ENCODE data around the gene SLC22A14.
"Not testable (repeated sequence)": the region's sequence is repeated elsewhere in the genome, so short reads cannot be mapped to it uniquely, and the experiment has no call there.

Gene SLC22A14

GRCh38 chr3:38281895-38282686 lies at the start of gene SLC22A14:
Gene SLC22A14 (plus strand): TSS chr3:38282294. CDS start chr3:38306027, 23,733 bp downstream.
- DNase-seq = no peak

GRCh38 chr3:38232701-38233100 lies 49.4 kb upstream of the SLC22A14 start:
- DNase-seq = no peak

GRCh38 chr3:38235466-38235865 lies 46.6 kb upstream of the SLC22A14 start:
- no peak for DNase-seq

- no peak for DNase-seq
These were observed 43.6 kb upstream of the SLC22A14 start for GRCh38 chr3:38238416-38239008.

GRCh38 chr3:38242812-38243211 lies 39.3 kb upstream of the SLC22A14 start:
- not testable (repeated sequence) for DNase-seq

GRCh38 chr3:38245930-38246329 lies 36.2 kb upstream of the SLC22A14 start:
- DNase-seq = no peak

GRCh38 chr3:38247366-38248035 lies 34.6 kb upstream of the SLC22A14 start:
- no peak for DNase-seq

- no peak for DNase-seq
These were observed 31.9 kb upstream of the SLC22A14 start for GRCh38 chr3:38250198-38250597.

- no peak for DNase-seq
These were observed 30.9 kb upstream of the SLC22A14 start for GRCh38 chr3:38251197-38251596.

- no peak for DNase-seq
These were observed 28.4 kb upstream of the SLC22A14 start for GRCh38 chr3:38253704-38254103.

- DNase-seq = no peak
These were observed 27.2 kb upstream of the SLC22A14 start for GRCh38 chr3:38254872-38255271.

GRCh38 chr3:38255627-38256026 lies 26.5 kb upstream of the SLC22A14 start:
- no peak for DNase-seq

- DNase-seq = no peak
These were observed 24.5 kb upstream of the SLC22A14 start for GRCh38 chr3:38257583-38257982.

- no peak for DNase-seq
These were observed 21.6 kb upstream of the SLC22A14 start for GRCh38 chr3:38260474-38260873.

GRCh38 chr3:38264353-38264771 lies 17.7 kb upstream of the SLC22A14 start:
- DNase-seq = no peak

- DNase-seq = no peak
These were observed 17.3 kb upstream of the SLC22A14 start for GRCh38 chr3:38264779-38265178.

GRCh38 chr3:38265604-38266307 lies 16.3 kb upstream of the SLC22A14 start, which contains the start of gene SLC22A13:
Gene SLC22A13 (plus strand): TSS chr3:38265812. CDS start chr3:38265861, 49 bp downstream.
- no peak for DNase-seq

- no peak for DNase-seq
These were observed 15.3 kb upstream of the SLC22A14 start for GRCh38 chr3:38266810-38267209.

- no peak for DNase-seq
These were observed 14.4 kb upstream of the SLC22A14 start for GRCh38 chr3:38267662-38268061.

- DNase-seq = no peak
These were observed 14.0 kb upstream of the SLC22A14 start for GRCh38 chr3:38268087-38268486.

GRCh38 chr3:38268522-38268921 lies 13.6 kb upstream of the SLC22A14 start:
- DNase-seq = no peak

GRCh38 chr3:38270606-38271005 lies 11.5 kb upstream of the SLC22A14 start:
- no peak for DNase-seq

- DNase-seq = no peak
These were observed 10.5 kb upstream of the SLC22A14 start for GRCh38 chr3:38271553-38271952.
